ENCODE results near the gene FKBP2.

- TF ChIP-seq CTCF (IDR thresholded peaks at IDR 0.05): no peak
- no peak for TF ChIP-seq EZH2 (IDR thresholded peaks at IDR 0.05)
These were observed 37.9 kb upstream of the FKBP2 start for GRCh38 chr11:64202992-64203391.
